GM19372 (cell line): ENCODE results near the gene AGFG1.
A peak's percentile ranks its signal among the peaks of the same experiment; 100 is the strongest.

Source experiments
- ATAC-seq: cut with Tn5 transposase; IDR thresholded peaks from one replicate; pipeline ENCODE4 v1.9.1; 2021; ENCODE audit warnings: mild to moderate bottlenecking, low read depth, moderate library complexity; ENCODE audit not compliant: unreplicated experiment

AGFG1 gene

GRCh38 chr2:227471924-227472264, at the start of gene AGFG1:
Gene AGFG1, plus strand, starts transcription at chr2:227472156. Its CDS starts 266 bp downstream, at chr2:227472422.
- peak; percentile 83 for ATAC-seq

- no peak for ATAC-seq
Observed at GRCh38 chr2:227423656-227424499, 48.1 kb upstream of the AGFG1 start.

GRCh38 chr2:227428731-227429285, 43.1 kb upstream of the AGFG1 start:
- ATAC-seq: no peak

GRCh38 chr2:227430639-227431038, 41.3 kb upstream of the AGFG1 start:
- ATAC-seq: no peak

- no peak for ATAC-seq
Observed at GRCh38 chr2:227433171-227433570, 38.8 kb upstream of the AGFG1 start.

GRCh38 chr2:227436436-227437174, 35.4 kb upstream of the AGFG1 start:
- ATAC-seq: no peak

- no peak for ATAC-seq
Observed at GRCh38 chr2:227439214-227439613, 32.7 kb upstream of the AGFG1 start.

GRCh38 chr2:227442639-227443038, 29.3 kb upstream of the AGFG1 start:
- ATAC-seq: no peak

GRCh38 chr2:227443889-227444568, 27.9 kb upstream of the AGFG1 start:
- no peak for ATAC-seq

- ATAC-seq: no peak
Observed at GRCh38 chr2:227447606-227448005, 24.4 kb upstream of the AGFG1 start.

- no peak for ATAC-seq
Observed at GRCh38 chr2:227450311-227450841, 21.6 kb upstream of the AGFG1 start.

- ATAC-seq: no peak
Observed at GRCh38 chr2:227450926-227451654, 20.9 kb upstream of the AGFG1 start.

GRCh38 chr2:227451655-227451992, 20.3 kb upstream of the AGFG1 start:
- no peak for ATAC-seq

- no peak for ATAC-seq
Observed at GRCh38 chr2:227453810-227454209, 18.1 kb upstream of the AGFG1 start.

GRCh38 chr2:227454323-227454860, 17.6 kb upstream of the AGFG1 start:
- no peak for ATAC-seq

- ATAC-seq: no peak
Observed at GRCh38 chr2:227455200-227455599, 16.8 kb upstream of the AGFG1 start.

GRCh38 chr2:227456102-227456501, 15.9 kb upstream of the AGFG1 start:
- ATAC-seq: no peak

GRCh38 chr2:227456772-227457171, 15.2 kb upstream of the AGFG1 start:
- no peak for ATAC-seq

- ATAC-seq: peak; percentile 26
Observed at GRCh38 chr2:227460070-227460485, 11.9 kb upstream of the AGFG1 start.

GRCh38 chr2:227460833-227461232, 11.1 kb upstream of the AGFG1 start:
- no peak for ATAC-seq
